Measurements from ENCODE around the gene PHF21A.

GRCh38 chr11:45960387-45961095 is 160.7 kb downstream of the PHF21A start:
- no peak for TF ChIP-seq CTCF (IDR thresholded peaks at IDR 0.05; ENCODE audit: low read length)
- TF ChIP-seq EZH2 (IDR thresholded peaks at IDR 0.05; ENCODE audit: borderline replicate concordance, low read length) = no peak

Measured in OCI-LY1 (cell line).